ENCODE measurements around the gene AKNA. TPM values are rescaled to one million over a fixed set of nuclear protein-coding genes. Genes with fewer than 3 reads are reported as not detected.

AKNA gene
- total RNA-seq, 1 donor = 27.9 TPM

- no peaks in the 10 kb centered on the region for H3K36me3 ChIP-seq (ENCODE audit: insufficient read depth, low read length)
- no peak for DNase-seq (ENCODE audit: insufficient read length, low spot score, missing footprints)
- H3K27ac ChIP-seq (ENCODE audit: low read depth, low read length) = no peak overlapping the region
- no peaks in the 10 kb centered on the region for H3K4me1 ChIP-seq (ENCODE audit: insufficient read depth, low read length)
- H3K27me3 ChIP-seq (ENCODE audit: insufficient read depth, low read length) = no peaks in the 10 kb centered on the region
- TF ChIP-seq, protein P1, sequence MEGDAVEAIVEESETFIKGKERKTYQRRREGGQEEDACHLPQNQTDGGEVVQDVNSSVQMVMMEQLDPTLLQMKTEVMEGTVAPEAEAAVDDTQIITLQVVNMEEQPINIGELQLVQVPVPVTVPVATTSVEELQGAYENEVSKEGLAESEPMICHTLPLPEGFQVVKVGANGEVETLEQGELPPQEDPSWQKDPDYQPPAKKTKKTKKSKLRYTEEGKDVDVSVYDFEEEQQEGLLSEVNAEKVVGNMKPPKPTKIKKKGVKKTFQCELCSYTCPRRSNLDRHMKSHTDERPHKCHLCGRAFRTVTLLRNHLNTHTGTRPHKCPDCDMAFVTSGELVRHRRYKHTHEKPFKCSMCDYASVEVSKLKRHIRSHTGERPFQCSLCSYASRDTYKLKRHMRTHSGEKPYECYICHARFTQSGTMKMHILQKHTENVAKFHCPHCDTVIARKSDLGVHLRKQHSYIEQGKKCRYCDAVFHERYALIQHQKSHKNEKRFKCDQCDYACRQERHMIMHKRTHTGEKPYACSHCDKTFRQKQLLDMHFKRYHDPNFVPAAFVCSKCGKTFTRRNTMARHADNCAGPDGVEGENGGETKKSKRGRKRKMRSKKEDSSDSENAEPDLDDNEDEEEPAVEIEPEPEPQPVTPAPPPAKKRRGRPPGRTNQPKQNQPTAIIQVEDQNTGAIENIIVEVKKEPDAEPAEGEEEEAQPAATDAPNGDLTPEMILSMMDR (IDR thresholded peaks at IDR 0.05; ENCODE audit: extremely low read depth, low read depth, low read length) = no peak
- H4K20me1 ChIP-seq (ENCODE audit: insufficient read depth, low read length) = no peaks in the 10 kb centered on the region
- H3K4me2 ChIP-seq (ENCODE audit: insufficient read depth, low read length) = no peak overlapping the region
- no peaks in the 10 kb centered on the region for H3K79me2 ChIP-seq (ENCODE audit: insufficient read depth, low read length)
- no peak overlapping the region for H2AFZ ChIP-seq (ENCODE audit: low read length)
- H3K9me3 ChIP-seq (ENCODE audit: low read depth, low read length) = no peaks in the 10 kb centered on the region
- no peak overlapping the region for H3K4me3 ChIP-seq (ENCODE audit: insufficient read depth, low read length)
These were observed 7.5 kb upstream of the AKNA start for GRCh38 chr9:114395334-114395617.

GRCh38 chr9:114394523-114395333, 6.9 kb upstream of the AKNA start:
- H3K27ac ChIP-seq (ENCODE audit: low read depth, low read length) = no peak overlapping the region
- no peak overlapping the region for H3K4me2 ChIP-seq (ENCODE audit: insufficient read depth, low read length)
- H3K4me1 ChIP-seq (ENCODE audit: insufficient read depth, low read length) = no peaks in the 10 kb centered on the region
- peak; percentile 72 for DNase-seq (ENCODE audit: insufficient read length, low spot score, missing footprints)
- H3K27me3 ChIP-seq (ENCODE audit: insufficient read depth, low read length) = no peaks in the 10 kb centered on the region
- H2AFZ ChIP-seq (ENCODE audit: low read length) = no peak overlapping the region
- H3K79me2 ChIP-seq (ENCODE audit: insufficient read depth, low read length) = no peaks in the 10 kb centered on the region
- no peaks in the 10 kb centered on the region for H3K36me3 ChIP-seq (ENCODE audit: insufficient read depth, low read length)
- no peaks in the 10 kb centered on the region for H4K20me1 ChIP-seq (ENCODE audit: insufficient read depth, low read length)
- H3K4me3 ChIP-seq (ENCODE audit: insufficient read depth, low read length) = no peak overlapping the region
- no peaks in the 10 kb centered on the region for H3K9me3 ChIP-seq (ENCODE audit: low read depth, low read length)
- TF ChIP-seq, protein P1 (IDR thresholded peaks at IDR 0.05; ENCODE audit: extremely low read depth, low read depth, low read length) = no peak

GRCh38 chr9:114392749-114393112, 4.9 kb upstream of the AKNA start:
- Histone ChIP-seq H3K36me3 (ENCODE audit: insufficient read depth, low read length) (no peaks in the 10 kb centered on the region), H4K20me1 (ENCODE audit: insufficient read depth, low read length) (no peaks in the 10 kb centered on the region), H3K9me3 (ENCODE audit: low read depth, low read length) (no peaks in the 10 kb centered on the region), H3K4me2 (ENCODE audit: insufficient read depth, low read length) (no peak overlapping the region), H2AFZ (ENCODE audit: low read length) (no peak overlapping the region), H3K27me3 (ENCODE audit: insufficient read depth, low read length) (no peaks in the 10 kb centered on the region), H3K4me1 (ENCODE audit: insufficient read depth, low read length) (peaks cover 7% of the 10 kb centered on the region), H3K4me3 (ENCODE audit: insufficient read depth, low read length) (no peak overlapping the region), H3K27ac (ENCODE audit: low read depth, low read length) (no peak overlapping the region), H3K79me2 (ENCODE audit: insufficient read depth, low read length) (no peaks in the 10 kb centered on the region)
- DNase-seq (ENCODE audit: insufficient read length, low spot score, missing footprints) = no peak
- TF ChIP-seq, protein P1 (IDR thresholded peaks at IDR 0.05; ENCODE audit: extremely low read depth, low read depth, low read length) = no peak

DNA sequence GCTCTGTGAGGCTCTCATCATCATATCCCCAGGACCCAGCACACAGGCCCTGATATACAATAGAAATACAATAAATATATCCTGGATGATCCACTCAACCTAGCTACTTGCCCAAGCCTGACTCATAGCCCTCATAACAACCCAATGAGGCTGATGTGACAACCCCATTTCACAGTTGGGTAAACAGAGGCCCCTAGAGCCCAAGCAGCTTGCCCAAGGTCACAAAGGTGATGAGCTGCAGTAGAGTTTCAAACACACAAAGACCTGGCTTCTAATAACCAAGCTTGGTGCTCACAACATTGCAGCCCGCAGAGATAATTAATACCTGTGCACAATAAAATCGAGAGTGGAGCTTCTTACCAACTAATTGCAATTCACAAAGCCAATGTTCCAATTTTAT, 3.2 kb upstream of the AKNA start:
- H2AFZ ChIP-seq (ENCODE audit: low read length) = no peak overlapping the region
- H3K79me2 ChIP-seq (ENCODE audit: insufficient read depth, low read length) = peaks cover 13% of the 10 kb centered on the region
- no peak overlapping the region for H3K4me3 ChIP-seq (ENCODE audit: insufficient read depth, low read length)
- H3K9me3 ChIP-seq (ENCODE audit: low read depth, low read length) = no peaks in the 10 kb centered on the region
- TF ChIP-seq, protein P1 (IDR thresholded peaks at IDR 0.05; ENCODE audit: extremely low read depth, low read depth, low read length) = no peak
- no peak overlapping the region for H3K27ac ChIP-seq (ENCODE audit: low read depth, low read length)
- DNase-seq (ENCODE audit: insufficient read length, low spot score, missing footprints) = no peak
- H3K27me3 ChIP-seq (ENCODE audit: insufficient read depth, low read length) = no peaks in the 10 kb centered on the region
- H3K4me2 ChIP-seq (ENCODE audit: insufficient read depth, low read length) = no peak overlapping the region
- no peaks in the 10 kb centered on the region for H3K36me3 ChIP-seq (ENCODE audit: insufficient read depth, low read length)
- no peaks in the 10 kb centered on the region for H4K20me1 ChIP-seq (ENCODE audit: insufficient read depth, low read length)
- H3K4me1 ChIP-seq (ENCODE audit: insufficient read depth, low read length) = peaks cover 19% of the 10 kb centered on the region
